GM18517 (cell line): ENCODE data around the gene MGAT4C.
"Not testable (repeated sequence)": the region's sequence is repeated elsewhere in the genome, so short reads cannot be mapped to it uniquely, and the experiment has no call there.

ENCODE experiments used
- ATAC-seq: cut with Tn5 transposase; IDR thresholded peaks from one replicate; pipeline ENCODE4 v1.9.1; 2021; ENCODE audit warnings: mild to moderate bottlenecking, moderate library complexity; ENCODE audit not compliant: unreplicated experiment

Gene MGAT4C

GRCh38 chr12:86138770-86139169 is 117.4 kb downstream of the MGAT4C start:
- no peak for ATAC-seq

GRCh38 chr12:86137936-86138335 is 118.3 kb downstream of the MGAT4C start:
- no peak for ATAC-seq

DNA sequence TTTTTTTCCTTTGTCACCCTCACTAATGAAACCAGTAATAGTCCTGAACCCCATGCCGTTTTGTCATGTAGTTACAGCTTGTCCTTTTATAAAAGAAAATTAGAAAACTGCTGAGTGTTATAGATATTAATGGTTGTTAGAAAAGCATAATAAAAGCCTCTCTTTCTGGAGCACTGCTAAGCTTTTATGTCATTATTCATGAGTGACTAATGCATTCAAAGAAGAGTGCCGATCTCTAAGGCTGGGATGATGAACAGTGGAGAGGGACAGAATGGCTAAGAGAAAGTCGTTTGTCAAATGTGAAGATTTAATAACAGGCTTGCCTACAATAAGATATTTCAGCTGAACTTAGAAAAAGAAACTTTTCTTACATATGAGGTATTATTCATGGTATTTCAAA is 121.6 kb downstream of the MGAT4C start:
- ATAC-seq: no peak

DNA sequence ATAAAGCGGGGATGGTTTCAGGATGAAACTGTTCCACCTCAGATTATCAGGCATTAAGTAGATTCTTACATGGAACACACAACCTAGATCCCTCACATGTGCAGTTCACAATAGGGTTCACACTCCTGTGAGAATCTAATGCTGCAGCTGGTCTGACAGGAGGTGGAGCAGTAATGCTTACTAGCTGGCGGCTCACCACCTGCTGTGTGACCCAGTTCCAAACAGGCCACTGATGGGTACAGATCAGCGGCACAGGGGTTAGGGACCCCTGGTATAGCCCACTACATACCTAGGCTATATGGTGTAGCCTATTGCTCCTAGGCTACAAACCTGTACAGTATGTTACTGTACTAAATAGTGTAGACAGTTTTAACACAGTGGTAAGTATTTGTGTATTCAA is 129.3 kb downstream of the MGAT4C start:
- ATAC-seq: not testable (repeated sequence)

DNA sequence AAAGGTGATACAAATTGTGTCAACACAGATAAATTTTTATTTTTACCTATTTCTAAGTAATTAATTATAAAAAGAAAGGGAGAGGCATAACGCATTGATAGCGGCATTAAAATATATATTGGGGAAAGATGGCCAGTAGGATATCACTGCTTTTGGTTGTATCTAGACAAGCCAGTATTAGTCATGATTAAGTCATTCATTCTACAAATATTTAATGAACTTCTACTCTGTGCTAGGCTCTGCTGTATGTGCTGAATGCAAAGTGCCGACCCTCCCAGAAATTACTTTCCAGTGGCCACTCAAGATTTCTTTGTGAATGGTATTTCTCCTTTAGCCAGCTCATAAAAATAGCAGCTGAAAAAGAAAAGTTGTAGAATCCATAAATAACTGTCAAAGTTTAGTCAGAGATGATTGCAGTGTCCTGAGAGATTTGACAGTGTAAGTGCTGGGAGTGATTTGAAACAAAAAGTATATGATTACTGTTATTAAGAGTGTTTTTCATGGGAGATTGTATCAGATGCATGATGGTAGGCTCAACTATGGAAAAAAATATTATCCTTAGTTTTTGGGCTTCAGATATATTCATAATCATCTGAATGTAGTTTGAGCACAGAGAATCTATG is 133.2 kb downstream of the MGAT4C start:
- ATAC-seq: no peak

GRCh38 chr12:86118161-86118560 is 138.0 kb downstream of the MGAT4C start:
- ATAC-seq: no peak

- ATAC-seq: no peak
These were observed 138.5 kb downstream of the MGAT4C start for GRCh38 chr12:86117711-86118110.

DNA sequence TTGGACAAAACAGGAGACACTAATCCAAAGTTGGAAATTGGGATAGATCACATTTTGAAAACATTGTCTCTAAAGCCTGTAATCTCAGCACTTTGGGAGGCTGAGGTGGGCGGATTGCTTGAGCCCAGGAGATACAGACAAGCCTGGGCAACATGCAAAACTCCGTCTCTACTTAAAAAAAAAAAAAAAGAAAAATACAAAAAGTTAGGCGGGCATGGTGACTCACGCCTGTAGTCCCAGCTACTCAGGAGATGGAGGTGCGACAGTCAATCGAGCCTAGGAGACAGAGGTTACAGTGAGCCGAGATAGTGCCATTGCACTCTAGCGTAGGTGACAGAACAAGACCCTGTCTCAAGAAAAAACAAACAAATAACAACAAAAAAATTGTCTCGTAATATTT is 152.1 kb downstream of the MGAT4C start:
- ATAC-seq: no peak

DNA sequence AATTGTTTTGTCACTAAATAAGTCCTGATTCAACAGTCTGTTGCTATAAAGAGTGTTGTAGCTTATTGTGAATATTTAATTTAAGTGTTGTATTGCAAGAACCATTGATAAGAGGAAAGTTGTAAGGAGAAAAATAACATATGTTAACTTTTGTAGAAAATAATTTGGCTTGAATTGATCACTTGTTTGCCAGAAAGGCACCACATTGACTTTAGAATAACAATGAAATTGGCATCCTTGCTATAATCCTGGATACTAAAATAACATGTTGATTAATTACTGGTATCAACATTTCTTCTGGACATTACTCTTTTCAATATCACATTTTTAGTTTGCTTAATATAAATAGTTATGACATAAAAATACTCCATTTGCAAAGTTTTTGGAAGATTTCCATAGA is 159.0 kb downstream of the MGAT4C start:
- ATAC-seq: no peak

DNA sequence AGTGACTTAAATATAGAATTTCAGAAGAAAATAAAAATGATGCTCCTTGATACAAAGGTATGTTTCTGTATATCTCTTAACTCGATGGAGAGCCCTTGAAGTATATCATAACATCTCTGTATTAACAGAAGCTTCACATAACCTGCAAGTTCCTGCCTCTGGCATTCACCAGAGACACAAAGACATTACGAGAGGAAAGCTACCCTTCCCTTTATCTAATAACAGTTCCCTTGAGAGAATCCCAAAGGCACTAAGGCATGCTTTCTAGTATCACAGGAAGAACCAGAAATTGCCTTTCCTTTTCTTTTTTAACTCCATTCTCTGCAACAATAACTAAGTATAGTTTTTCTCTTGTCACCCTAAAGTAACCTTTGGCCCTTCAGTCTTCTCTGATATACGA is 164.5 kb downstream of the MGAT4C start:
- no peak for ATAC-seq

DNA sequence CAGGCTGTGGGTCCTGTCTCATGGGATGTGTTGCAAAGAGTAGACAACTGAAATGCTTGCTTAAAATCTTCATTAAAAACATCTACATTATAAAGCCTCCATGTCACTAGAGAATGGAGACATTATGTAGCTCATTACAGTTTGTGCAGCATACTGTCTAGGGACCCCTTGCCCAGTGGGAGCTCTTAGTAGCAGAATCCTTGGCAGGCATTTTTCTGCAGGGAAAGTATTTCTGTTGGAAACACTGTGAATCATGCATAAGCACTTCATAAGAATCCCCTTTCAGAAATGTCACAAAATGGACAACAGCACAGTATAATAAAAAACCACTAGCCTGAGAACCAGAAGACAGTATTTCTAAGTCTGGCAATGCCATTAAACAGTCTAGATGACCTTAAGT is 174.3 kb downstream of the MGAT4C start:
- no peak for ATAC-seq

DNA sequence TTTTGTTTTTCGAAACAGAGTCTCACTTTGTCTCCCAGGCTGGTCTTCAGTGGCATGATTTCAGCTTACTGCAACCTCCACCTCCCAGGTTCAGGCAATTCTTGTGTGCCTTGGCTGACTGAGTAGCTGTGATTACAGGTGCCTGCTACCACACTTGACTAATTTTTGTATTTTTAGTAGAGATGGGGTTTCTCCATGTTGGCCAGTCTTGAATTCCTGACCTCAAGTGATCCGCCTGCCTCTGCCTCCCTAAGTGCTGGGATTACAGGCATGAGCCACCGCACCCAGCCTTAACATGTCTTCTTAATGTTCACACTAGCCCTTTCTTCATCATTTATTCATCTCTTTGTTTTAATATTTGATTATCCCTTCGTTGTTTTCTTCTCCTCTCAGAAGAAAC is 197.1 kb downstream of the MGAT4C start:
- not testable (repeated sequence) for ATAC-seq

GRCh38 chr12:86057092-86057845 is 198.9 kb downstream of the MGAT4C start:
- no peak for ATAC-seq

DNA sequence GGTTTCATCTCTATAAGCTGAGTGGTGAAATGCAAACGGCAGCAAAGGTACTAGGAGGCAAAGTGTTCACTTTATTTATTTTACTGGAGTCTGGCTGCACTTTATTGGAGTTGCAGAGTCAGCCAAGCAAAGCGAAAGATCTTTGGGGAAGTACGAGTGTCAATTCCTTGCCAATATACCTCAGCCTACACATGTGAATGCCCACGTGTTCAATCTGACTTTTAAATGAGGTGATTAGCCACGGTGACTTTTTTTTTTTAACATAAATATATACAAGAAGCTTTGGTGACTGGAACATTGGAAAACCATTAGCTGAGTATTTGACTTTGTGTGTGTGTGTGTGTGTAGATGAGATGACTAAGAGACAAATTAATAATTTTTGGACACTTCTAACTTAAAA is 203.3 kb downstream of the MGAT4C start:
- ATAC-seq: no peak

DNA sequence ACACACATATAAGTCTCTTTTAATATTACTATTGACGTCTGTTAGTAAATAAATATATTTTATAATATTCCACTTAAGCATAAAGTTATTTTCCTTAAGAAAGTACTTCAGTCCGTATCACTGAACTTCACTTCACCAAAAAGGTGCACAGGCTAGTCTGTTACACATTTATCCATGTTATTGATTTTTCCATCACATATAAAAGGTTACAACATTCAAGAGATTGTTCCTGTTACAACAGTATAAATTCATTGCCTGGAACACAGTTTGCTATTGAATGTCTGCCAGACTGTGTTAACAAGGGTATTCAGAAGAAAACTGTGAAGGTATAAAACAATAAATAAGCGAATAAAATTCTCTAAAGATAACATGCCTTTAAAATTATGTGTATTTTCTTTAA is 206.2 kb downstream of the MGAT4C start:
- ATAC-seq: no peak

- ATAC-seq: no peak
These were observed 211.8 kb downstream of the MGAT4C start for GRCh38 chr12:86044396-86044795.

- ATAC-seq: no peak
These were observed 214.1 kb downstream of the MGAT4C start for GRCh38 chr12:86042062-86042461.

- no peak for ATAC-seq
These were observed 237.8 kb downstream of the MGAT4C start for GRCh38 chr12:86018361-86018760.

DNA sequence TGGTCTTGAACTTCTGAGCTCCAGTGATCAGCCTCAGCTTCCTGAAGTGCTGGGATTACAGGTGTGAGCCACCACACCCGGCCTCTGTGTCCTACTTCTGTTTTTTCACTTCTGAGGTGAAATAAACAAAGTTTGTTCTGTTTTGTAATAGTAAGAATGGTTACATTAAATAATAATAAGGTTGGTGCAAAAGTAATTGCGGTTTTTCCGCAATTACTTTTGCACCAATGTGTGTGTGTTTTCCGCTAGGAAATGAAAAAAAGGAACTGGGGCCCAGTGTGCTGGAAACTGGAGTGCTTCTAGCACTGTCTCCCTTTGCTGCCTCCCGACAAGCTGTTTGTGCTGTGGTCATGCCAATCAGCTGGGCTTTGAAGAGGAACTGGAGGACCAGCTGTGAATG is 241.2 kb downstream of the MGAT4C start:
- no peak for ATAC-seq

GRCh38 chr12:86006727-86007126 is 249.5 kb downstream of the MGAT4C start:
- ATAC-seq: no peak

GRCh38 chr12:85998074-85998473 is 258.1 kb downstream of the MGAT4C start:
- no peak for ATAC-seq

- no peak for ATAC-seq
These were observed 259.9 kb downstream of the MGAT4C start for GRCh38 chr12:85996280-85996679.

DNA sequence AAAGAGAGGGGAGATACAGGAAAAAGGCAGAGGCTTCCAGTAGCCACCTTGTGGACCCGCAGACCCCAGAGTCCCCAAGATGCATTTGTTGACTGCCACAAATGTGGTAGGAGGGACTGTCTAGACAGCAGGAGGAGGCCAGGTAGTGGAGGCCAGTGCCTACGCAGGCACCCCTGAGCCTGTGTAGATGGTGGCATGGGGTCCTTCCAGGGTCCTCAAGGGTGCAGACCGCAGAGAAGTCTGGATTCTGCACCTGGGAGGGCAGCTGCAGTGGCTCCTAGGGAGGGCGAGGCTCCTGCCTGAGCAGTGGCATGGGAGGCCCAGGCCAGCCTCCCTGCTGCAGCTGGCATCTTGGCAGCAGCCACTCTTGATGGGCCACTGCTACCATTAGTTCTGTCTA is 262.4 kb downstream of the MGAT4C start:
- no peak for ATAC-seq
